ENCODE data around the gene DNMT3B. TPM values are rescaled to one million over a fixed set of nuclear protein-coding genes. Genes with fewer than 3 reads are reported as not detected.

Gene DNMT3B
- total RNA-seq, 1 experiment from 2014 or later: 3.5 TPM

DNA sequence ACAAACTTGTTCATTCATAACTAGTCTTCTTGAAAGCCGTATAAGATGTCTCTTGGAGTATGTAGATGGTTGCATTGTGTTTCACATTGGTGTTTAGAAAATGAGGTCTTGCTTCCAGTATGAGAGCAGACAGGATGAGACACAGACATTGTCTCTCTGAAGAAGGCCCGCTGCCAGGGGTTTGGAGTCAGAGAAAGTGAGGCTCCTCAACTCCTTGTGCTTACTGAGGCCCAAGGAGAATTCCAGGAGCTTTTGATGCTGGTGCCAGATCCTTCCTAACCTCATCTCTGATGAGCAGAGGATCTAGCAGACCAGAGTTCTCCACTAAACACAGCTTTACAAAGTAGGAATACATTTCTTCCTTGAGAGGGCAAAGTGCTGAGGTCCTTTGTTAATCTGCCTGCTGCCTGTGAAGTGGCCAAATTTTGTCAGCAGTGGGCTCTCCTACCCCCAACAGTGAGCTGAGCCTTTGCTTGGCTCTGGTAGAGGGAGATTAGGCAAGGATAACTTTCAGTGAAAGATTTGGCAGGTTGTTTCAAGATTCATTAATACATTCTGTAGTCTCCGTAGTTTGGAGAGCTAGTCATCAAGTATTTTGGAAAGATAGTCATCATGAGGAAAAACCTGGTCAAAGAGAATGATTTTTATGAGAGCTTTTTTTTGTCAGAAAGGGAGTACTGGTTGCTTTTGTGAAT, 67.3 kb downstream of the DNMT3B start:
- no peak overlapping the region for H3K4me3 ChIP-seq (ENCODE audit: low read depth in 2 of 2, low read length in 2 of 2)
- H3K27ac ChIP-seq (ENCODE audit: low read length): no peak overlapping the region
- ATAC-seq (no peak), DNase-seq (ENCODE audit: low read depth, low spot score) (no peak)
- H3K27me3 ChIP-seq (ENCODE audit: control insufficient read depth, insufficient read depth, low read length): no peaks in the 10 kb centered on the region
- TF ChIP-seq, protein P1, sequence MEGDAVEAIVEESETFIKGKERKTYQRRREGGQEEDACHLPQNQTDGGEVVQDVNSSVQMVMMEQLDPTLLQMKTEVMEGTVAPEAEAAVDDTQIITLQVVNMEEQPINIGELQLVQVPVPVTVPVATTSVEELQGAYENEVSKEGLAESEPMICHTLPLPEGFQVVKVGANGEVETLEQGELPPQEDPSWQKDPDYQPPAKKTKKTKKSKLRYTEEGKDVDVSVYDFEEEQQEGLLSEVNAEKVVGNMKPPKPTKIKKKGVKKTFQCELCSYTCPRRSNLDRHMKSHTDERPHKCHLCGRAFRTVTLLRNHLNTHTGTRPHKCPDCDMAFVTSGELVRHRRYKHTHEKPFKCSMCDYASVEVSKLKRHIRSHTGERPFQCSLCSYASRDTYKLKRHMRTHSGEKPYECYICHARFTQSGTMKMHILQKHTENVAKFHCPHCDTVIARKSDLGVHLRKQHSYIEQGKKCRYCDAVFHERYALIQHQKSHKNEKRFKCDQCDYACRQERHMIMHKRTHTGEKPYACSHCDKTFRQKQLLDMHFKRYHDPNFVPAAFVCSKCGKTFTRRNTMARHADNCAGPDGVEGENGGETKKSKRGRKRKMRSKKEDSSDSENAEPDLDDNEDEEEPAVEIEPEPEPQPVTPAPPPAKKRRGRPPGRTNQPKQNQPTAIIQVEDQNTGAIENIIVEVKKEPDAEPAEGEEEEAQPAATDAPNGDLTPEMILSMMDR (IDR thresholded peaks at IDR 0.05): no peak
- TF ChIP-seq TCF7L2 (IDR thresholded peaks at IDR 0.05; ENCODE audit: low read depth, low read length): no peak
- TF ChIP-seq SIN3A (IDR thresholded peaks at IDR 0.05; ENCODE audit: borderline replicate concordance, insufficient read depth, low read depth, low read length): no peak
- TF ChIP-seq POLR2AphosphoS5 (IDR thresholded peaks at IDR 0.05; ENCODE audit: low read depth, low read length): no peak
- TF ChIP-seq, protein P2, sequence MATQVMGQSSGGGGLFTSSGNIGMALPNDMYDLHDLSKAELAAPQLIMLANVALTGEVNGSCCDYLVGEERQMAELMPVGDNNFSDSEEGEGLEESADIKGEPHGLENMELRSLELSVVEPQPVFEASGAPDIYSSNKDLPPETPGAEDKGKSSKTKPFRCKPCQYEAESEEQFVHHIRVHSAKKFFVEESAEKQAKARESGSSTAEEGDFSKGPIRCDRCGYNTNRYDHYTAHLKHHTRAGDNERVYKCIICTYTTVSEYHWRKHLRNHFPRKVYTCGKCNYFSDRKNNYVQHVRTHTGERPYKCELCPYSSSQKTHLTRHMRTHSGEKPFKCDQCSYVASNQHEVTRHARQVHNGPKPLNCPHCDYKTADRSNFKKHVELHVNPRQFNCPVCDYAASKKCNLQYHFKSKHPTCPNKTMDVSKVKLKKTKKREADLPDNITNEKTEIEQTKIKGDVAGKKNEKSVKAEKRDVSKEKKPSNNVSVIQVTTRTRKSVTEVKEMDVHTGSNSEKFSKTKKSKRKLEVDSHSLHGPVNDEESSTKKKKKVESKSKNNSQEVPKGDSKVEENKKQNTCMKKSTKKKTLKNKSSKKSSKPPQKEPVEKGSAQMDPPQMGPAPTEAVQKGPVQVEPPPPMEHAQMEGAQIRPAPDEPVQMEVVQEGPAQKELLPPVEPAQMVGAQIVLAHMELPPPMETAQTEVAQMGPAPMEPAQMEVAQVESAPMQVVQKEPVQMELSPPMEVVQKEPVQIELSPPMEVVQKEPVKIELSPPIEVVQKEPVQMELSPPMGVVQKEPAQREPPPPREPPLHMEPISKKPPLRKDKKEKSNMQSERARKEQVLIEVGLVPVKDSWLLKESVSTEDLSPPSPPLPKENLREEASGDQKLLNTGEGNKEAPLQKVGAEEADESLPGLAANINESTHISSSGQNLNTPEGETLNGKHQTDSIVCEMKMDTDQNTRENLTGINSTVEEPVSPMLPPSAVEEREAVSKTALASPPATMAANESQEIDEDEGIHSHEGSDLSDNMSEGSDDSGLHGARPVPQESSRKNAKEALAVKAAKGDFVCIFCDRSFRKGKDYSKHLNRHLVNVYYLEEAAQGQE (IDR thresholded peaks at IDR 0.05; ENCODE audit: insufficient read depth in 1 of 2, low read depth in 2 of 2, low read length in 1 of 2): no peak
- CTCF ChIA-PET: no interaction called here
- H3K4me1 ChIP-seq (ENCODE audit: control insufficient read depth, insufficient read depth, low read length): no peaks in the 10 kb centered on the region
- intact Hi-C loops (cut with micrococcal nuclease; ENCODE audit: unreplicated experiment) (no loop called here), in situ Hi-C loops (cut with HindIII; ENCODE audit: low pct_unique_long_range_greater_than_20kb, low sequenced_read_pairs) (no loop called here)
- peaks cover 21% of the 10 kb centered on the region for H3K36me3 ChIP-seq (ENCODE audit: control insufficient read depth, insufficient read depth, low read length)
- POLR2A ChIA-PET: no interaction called here
- no TSS peak for BruUV-seq (replicated peaks)
- H3K9me3 ChIP-seq (ENCODE audit: control insufficient read depth, insufficient read depth, low read depth, low read length): no peaks in the 10 kb centered on the region

DNA sequence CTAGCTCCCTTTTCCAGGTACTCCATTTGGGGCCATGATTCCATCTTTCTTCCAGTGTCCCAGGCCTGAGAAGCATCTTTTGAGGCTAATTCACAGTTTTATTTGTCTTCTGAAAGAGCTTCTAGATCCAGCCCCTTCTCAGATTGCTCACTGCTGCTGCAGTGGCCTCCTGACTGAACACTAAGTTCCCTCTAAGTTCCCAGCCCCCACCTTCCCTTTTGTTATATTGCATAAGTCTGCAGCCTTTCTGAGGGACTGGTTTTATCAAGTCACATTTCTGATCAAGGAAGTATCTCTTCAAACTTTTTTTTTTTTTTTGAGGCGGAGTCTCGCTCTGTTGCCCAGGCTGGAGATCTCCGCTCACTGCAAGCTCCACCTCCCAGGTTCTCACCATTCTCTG, 68.3 kb downstream of the DNMT3B start:
- ChIA-PET POLR2A (no interaction called here), CTCF (interaction anchor here (0.6 to 0.7 kb wide), 2 partner anchors 41 to 46 kb away, joined by 3 to 4 read pairs; no protein-coding TSS in a partner anchor)
- DNase-seq (ENCODE audit: low read depth, low spot score) (no peak), ATAC-seq (no peak)
- TF ChIP-seq POLR2AphosphoS5 (IDR thresholded peaks at IDR 0.05; ENCODE audit: low read depth, low read length): no peak
- no peak for TF ChIP-seq TCF7L2 (IDR thresholded peaks at IDR 0.05; ENCODE audit: low read depth, low read length)
- TF ChIP-seq SIN3A (IDR thresholded peaks at IDR 0.05; ENCODE audit: borderline replicate concordance, insufficient read depth, low read depth, low read length): no peak
- in situ Hi-C loops (cut with HindIII; ENCODE audit: low pct_unique_long_range_greater_than_20kb, low sequenced_read_pairs): no loop called here
- H3K27me3 ChIP-seq (ENCODE audit: control insufficient read depth, insufficient read depth, low read length): no peaks in the 10 kb centered on the region
- no TSS peak for BruUV-seq (replicated peaks)
- H3K27ac ChIP-seq (ENCODE audit: low read length): no peak overlapping the region
- peaks cover 24% of the 10 kb centered on the region for H3K36me3 ChIP-seq (ENCODE audit: control insufficient read depth, insufficient read depth, low read length)
- H3K4me1 ChIP-seq (ENCODE audit: control insufficient read depth, insufficient read depth, low read length): no peaks in the 10 kb centered on the region
- no peak overlapping the region for H3K4me3 ChIP-seq (ENCODE audit: low read depth in 2 of 2, low read length in 2 of 2)
- intact Hi-C loops (cut with micrococcal nuclease; ENCODE audit: unreplicated experiment): no loop called here
- no peaks in the 10 kb centered on the region for H3K9me3 ChIP-seq (ENCODE audit: control insufficient read depth, insufficient read depth, low read depth, low read length)

DNA sequence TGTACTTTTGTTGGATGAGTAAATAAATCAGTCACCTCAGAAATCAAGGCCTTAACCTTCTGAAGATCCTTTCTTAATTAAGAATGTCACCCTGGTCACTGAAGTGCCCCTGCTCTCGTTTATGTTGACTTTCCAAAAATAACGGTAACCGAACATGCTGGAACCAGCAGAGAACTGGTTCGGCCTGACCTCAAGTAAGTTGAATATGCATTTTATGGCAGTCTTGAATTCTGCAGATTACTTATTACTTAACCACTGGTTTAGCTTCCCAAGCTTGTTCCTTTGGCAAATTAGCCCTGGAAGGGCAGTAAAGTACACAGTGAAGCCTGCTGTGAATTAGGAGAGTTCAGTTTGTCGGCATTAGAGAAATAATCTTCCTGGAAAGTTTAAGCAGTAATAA, 69.8 kb downstream of the DNMT3B start:
- ChIA-PET POLR2A (no interaction called here), CTCF (no interaction called here)
- in situ Hi-C loops (cut with HindIII; ENCODE audit: low pct_unique_long_range_greater_than_20kb, low sequenced_read_pairs): no loop called here
- ATAC-seq (no peak), DNase-seq (ENCODE audit: low read depth, low spot score) (no peak)
- intact Hi-C loops (cut with micrococcal nuclease; ENCODE audit: unreplicated experiment): no loop called here
- H3K9me3 ChIP-seq (ENCODE audit: control insufficient read depth, insufficient read depth, low read depth, low read length): no peaks in the 10 kb centered on the region
- no peak overlapping the region for H3K4me3 ChIP-seq (ENCODE audit: low read depth in 2 of 2, low read length in 2 of 2)
- no peaks in the 10 kb centered on the region for H3K27me3 ChIP-seq (ENCODE audit: control insufficient read depth, insufficient read depth, low read length)
- no TSS peak for BruUV-seq (replicated peaks)
- no peak for TF ChIP-seq TCF7L2 (IDR thresholded peaks at IDR 0.05; ENCODE audit: low read depth, low read length)
- TF ChIP-seq POLR2AphosphoS5 (IDR thresholded peaks at IDR 0.05; ENCODE audit: low read depth, low read length): no peak
- TF ChIP-seq, protein P2 (IDR thresholded peaks at IDR 0.05; ENCODE audit: insufficient read depth in 1 of 2, low read depth in 2 of 2, low read length in 1 of 2): no peak
- TF ChIP-seq, protein P1 (IDR thresholded peaks at IDR 0.05): no peak
- no peak for TF ChIP-seq SIN3A (IDR thresholded peaks at IDR 0.05; ENCODE audit: borderline replicate concordance, insufficient read depth, low read depth, low read length)
- H3K4me1 ChIP-seq (ENCODE audit: control insufficient read depth, insufficient read depth, low read length): no peaks in the 10 kb centered on the region
- H3K36me3 ChIP-seq (ENCODE audit: control insufficient read depth, insufficient read depth, low read length): peaks cover 33% of the 10 kb centered on the region
- no peak overlapping the region for H3K27ac ChIP-seq (ENCODE audit: low read length)
